A549 (cell line): ENCODE results near the gene PIF1.

Source experiments
- CBX8 ChIP-seq: fragments of 200-600 bp; sonication (generic); IDR thresholded peaks from 2 replicates; pipeline ENCODE4 v1.6.1; 2016
- CEBPB ChIP-seq, 2 experiments: fragments of >200 bp in 1 of 2; sonication (Bioruptor Twin) in 1 of 2; formaldehyde crosslinking in 1 of 2; IDR thresholded peaks; 2 replicates each; pipeline ENCODE4 v1.6.1; 2012 to 2016
- CHD2 ChIP-seq: fragments of 150-350 bp; IDR thresholded peaks from 2 replicates; pipeline ENCODE4 v1.6.1; 2014; ENCODE audit warnings: low read length; ENCODE audit not compliant: partially characterized antibody
- CHD4 ChIP-seq: fragments of 200-600 bp; sonication (generic); IDR thresholded peaks from 2 replicates; pipeline ENCODE4 v1.6.1; 2016; ENCODE audit warnings: antibody characterized with exemption, mild to moderate bottlenecking, borderline replicate concordance
- GATA3 ChIP-seq: IDR thresholded peaks from 2 replicates; pipeline ENCODE4 v1.6.1; 2012; ENCODE audit warnings: borderline replicate concordance
- MAZ ChIP-seq: fragments of 150-350 bp; IDR thresholded peaks from 2 replicates; pipeline ENCODE4 v1.6.1; 2014; ENCODE audit warnings: antibody characterized with exemption, low read depth, low read length, borderline replicate concordance
- NR3C1 ChIP-seq: fragments of >200 bp; sonication (Bioruptor Twin); formaldehyde crosslinking; IDR thresholded peaks from 3 replicates; pipeline ENCODE4 v1.6.1; 2017
- POLR2A ChIP-seq: IDR thresholded peaks from 2 replicates; pipeline ENCODE4 v1.6.1; 2012; ENCODE audit warnings: mild to moderate bottlenecking, low read length
- RFX5 ChIP-seq: fragments of 450-650 bp; IDR thresholded peaks from 2 replicates; pipeline ENCODE4 v1.7.1; 2014; ENCODE audit warnings: antibody characterized with exemption, mild to moderate bottlenecking, moderate library complexity
- TF ChIP-seq, protein P1 (sequence below): fragments of >200 bp; sonication (Bioruptor Twin); formaldehyde crosslinking; IDR thresholded peaks from 3 replicates; pipeline ENCODE4 v1.5.1; 2016
- TF ChIP-seq, protein P2 (sequence below): fragments of 450-650 bp; IDR thresholded peaks from 2 replicates; pipeline ENCODE4 v1.6.1; 2014; ENCODE audit warnings: antibody characterized with exemption

- TF ChIP-seq, protein P1, sequence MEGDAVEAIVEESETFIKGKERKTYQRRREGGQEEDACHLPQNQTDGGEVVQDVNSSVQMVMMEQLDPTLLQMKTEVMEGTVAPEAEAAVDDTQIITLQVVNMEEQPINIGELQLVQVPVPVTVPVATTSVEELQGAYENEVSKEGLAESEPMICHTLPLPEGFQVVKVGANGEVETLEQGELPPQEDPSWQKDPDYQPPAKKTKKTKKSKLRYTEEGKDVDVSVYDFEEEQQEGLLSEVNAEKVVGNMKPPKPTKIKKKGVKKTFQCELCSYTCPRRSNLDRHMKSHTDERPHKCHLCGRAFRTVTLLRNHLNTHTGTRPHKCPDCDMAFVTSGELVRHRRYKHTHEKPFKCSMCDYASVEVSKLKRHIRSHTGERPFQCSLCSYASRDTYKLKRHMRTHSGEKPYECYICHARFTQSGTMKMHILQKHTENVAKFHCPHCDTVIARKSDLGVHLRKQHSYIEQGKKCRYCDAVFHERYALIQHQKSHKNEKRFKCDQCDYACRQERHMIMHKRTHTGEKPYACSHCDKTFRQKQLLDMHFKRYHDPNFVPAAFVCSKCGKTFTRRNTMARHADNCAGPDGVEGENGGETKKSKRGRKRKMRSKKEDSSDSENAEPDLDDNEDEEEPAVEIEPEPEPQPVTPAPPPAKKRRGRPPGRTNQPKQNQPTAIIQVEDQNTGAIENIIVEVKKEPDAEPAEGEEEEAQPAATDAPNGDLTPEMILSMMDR: no peak
- TF ChIP-seq NR3C1 (no peak), CEBPB (IDR thresholded peaks at IDR 0.05) (no peak), CBX8 (no peak), POLR2A (no peak), CHD2 (no peak), CHD4 (no peak), RFX5 (no peak), GATA3 (no peak), MAZ (no peak)
- TF ChIP-seq, protein P2, sequence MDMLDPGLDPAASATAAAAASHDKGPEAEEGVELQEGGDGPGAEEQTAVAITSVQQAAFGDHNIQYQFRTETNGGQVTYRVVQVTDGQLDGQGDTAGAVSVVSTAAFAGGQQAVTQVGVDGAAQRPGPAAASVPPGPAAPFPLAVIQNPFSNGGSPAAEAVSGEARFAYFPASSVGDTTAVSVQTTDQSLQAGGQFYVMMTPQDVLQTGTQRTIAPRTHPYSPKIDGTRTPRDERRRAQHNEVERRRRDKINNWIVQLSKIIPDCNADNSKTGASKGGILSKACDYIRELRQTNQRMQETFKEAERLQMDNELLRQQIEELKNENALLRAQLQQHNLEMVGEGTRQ: no peak
These were observed 58.2 kb downstream of the PIF1 start for GRCh38 chr15:64767203-64767602.
